NAMALWA (cell line): ENCODE data around the gene PMM1.
"Not testable (repeated sequence)": the region's sequence is repeated elsewhere in the genome, so short reads cannot be mapped to it uniquely, and the experiment has no call there.

Source experiments
- DNase-seq: peaks from one replicate; pipeline ENCODE4 v3.0.0-alpha.2; 2015; ENCODE audit warnings: low spot score

Gene PMM1

DNA sequence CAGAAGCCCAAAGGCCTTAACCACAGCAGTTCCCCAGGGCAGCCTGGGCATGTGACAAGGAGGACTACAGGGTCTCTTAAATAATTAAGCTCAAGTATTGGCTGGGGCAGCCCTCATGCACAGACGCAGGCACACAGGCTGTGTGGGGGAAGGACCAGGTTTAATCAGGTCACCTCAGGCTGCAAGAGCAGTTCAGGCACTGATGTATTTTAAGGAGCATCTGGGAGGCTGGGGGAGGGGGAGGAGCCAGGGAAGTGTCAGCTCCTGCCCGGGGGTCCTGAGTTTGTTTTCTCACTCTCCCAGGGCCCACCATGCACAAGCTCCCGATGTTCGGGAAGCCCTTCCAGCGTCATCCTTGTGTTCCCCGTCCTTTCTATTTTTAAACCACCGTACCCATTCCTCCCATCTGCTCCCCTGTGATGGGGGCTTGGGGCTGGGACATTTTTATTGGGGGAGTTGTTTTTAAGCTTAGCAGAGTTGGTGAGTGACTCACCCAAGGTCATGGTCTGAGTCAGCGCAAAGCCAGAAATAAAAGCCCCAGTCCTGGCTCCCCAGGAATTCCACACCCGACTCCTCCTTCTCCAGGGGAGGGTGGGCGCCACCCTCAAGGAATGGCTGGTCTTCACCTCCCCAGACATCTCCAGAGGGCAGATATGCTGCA lies 26.5 kb downstream of the PMM1 start:
- no peak for DNase-seq

- DNase-seq: no peak
Observed at GRCh38 chr22:41562461-41562860, 27.2 kb downstream of the PMM1 start.

DNA sequence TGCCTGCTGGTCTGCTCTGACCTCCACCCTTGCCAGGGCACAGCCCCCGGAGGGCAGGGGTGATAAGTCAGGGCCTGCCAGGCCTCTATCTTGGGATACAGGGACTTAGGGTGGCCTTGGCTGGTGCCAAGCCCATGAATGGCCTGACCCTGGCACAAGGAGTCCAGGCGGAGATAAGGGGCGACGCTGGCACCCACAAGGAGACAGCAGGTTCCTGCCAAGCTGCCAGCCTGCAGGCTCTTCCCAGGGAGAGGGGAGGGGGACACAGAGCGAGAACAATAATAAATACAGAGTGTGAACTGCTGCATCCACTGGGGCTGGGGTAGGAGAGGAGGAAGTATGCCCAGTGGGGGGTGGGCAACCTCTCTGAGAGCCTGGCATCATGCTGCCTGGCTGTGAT lies 27.9 kb downstream of the PMM1 start:
- DNase-seq: no peak

- DNase-seq: no peak
Observed at GRCh38 chr22:41561335-41561734, 28.3 kb downstream of the PMM1 start.

GRCh38 chr22:41560095-41560471 lies 29.6 kb downstream of the PMM1 start:
- no peak for DNase-seq

DNA sequence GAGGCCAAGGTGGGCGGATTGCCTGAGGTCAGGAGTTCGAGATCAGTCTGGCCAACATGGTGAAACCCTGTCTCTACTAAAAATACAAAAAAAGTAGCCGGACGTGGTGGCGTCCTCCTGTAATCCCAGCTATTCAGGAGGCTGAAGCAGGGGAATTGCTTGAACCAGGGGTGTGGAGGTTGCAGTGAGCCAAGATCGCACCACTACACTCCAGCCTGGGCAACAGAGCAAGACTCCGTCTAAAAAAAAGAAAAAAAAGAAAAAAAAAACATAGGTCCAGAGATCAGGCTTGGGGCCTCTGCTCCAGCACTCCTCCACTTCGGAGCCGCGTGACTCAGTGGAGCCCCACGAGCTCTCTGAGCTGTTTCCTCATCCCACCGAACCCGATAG lies 31.4 kb downstream of the PMM1 start:
- not testable (repeated sequence) for DNase-seq

DNA sequence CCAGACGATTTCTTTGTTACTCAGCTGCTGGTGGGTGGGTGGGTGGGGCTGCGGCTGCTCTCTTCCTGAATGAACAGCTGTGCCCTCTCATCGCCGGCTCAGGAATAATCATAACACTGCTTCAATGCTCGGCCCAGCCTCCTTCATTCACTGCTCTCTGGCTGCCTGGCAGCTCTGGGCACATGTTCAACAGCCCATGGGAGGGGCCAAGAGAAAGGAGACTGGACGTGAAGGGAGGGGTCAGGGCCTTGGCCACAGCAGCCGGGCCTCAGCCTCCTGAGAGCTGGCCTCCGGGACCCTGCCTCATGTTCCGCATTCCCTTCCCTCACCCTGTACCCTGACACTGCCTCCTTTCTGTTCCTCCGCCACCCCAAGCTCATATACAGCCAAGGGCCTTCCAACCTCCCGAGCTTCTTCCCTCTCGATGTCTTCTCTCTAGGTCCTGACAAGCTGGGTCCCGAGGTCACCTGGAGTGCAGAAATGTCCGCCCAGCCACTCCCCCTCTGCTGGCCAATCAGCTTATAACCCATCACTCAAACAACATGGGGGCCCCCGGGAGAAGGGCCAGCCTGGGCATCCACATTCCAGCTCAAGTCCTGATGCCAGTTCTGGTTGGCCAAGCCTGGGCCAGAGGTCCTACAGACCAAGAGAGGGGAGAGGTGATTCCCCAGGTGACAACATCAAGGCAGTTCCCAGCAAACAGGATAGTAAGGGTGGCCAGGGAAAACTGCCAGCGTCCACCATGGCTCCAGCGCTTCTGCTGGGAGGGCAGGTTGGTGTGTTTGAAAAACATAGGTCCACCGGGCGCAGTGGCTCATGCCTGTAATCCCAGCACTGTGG lies 32.0 kb downstream of the PMM1 start:
- DNase-seq: no peak

DNA sequence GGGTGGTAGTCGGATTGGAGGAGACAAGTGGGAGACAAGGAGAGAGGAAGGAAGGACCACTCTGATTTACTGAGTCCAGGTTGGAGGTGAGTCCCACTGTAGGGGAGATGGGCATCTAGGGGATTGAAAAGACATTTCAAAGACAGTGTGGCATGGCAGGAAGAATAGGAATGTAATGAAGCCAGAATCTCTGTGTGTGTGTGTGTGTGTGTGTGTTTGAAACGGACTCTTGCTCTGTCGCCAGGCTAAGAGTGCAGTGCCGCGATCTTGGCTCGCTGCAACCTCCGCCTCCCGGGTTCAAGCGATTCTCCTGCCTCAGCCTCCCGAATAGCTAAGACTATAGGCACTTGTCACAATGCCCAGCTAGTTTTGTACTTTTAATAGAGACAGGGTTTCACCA lies 33.1 kb downstream of the PMM1 start:
- no peak for DNase-seq

DNA sequence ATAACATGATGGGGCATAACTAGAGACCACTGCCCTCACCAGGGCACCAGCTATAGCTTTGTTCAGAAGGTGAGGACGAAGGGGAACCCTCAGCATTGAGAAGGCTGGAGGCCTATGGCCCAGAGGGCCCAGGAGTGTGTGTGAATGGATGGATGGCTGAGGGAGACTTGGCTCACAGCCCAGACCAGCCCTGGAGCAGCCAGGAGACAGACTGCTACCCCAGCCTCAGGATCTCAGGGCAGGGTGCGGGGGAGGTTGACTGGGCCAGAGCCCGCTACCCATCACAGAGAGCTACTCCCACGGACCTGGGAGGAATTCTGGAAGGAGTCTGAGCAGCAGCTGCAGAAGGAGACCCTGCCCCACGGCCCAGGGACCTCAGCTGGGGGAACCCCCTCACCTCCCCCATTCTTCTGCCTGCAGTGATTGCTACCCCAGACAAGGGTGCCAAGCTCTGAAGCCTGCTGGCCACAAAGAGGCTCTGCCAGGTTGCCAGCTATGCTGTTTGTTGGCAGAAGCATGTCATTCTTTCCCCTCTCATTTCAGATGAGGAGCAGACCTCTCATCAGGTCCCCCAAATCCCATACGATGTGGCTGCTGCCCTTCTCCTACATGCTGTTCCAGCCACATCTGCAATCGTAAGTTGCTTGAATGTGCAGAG lies 34.2 kb downstream of the PMM1 start:
- DNase-seq: no peak

- no peak for DNase-seq
Observed at GRCh38 chr22:41551877-41552582, 37.6 kb downstream of the PMM1 start.

GRCh38 chr22:41550952-41551491 lies 38.6 kb downstream of the PMM1 start:
- DNase-seq: no peak

DNA sequence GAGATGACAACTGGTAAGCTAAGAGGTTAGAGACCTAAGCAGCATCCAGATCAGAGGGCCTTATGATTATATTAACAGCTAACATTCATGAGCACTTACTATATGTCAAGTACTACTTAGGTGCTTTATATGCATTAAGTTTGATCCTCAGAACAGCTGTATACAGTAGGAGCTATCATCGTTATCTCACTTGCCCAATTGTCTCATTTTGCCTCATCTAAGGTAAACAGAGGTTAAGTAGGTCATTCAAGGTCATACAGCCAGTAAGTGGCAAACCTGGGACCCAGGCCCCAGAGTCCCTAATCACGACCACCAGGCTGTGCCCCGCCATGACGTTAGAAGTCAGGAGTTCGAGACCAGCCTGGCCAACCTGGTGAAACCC lies 40.8 kb downstream of the PMM1 start:
- no peak for DNase-seq

DNA sequence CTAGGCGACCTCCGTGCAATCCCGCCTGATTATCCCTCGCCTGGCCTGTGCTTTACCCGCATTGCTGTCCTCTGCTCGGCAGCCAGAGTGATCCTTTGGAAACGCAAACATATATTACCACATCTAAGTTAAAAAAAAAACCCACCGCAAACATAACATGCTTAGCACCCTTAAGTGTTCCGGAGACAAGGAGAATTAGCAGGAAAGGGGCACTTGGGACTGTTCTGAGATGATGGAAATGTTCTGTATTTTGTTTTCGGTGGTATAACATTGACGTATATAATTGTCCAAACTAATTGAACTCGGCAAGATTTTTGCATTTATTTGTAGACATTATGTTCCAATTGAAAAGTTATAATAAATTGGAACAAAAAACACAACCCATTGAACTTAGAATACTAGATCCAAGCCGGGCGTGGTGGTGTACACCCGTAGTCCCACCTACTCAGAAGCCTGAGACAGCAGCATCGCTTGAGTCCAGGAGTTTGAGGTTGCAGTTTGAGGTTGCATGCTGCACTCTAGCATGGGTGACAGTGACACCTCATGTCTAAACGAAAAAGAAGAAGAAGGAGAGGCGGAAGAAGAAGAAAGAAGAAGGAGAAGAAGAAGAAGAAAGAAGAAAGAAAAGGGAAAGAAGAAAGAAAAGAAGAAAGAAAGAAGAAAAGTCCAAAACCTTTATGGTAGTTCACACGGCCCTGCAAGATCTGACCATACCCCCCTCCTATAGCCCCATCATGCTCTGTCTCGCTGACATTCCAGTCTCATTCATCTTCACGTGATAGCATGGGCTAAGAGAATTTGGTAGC lies 44.8 kb downstream of the PMM1 start:
- DNase-seq: peak; percentile 41

- DNase-seq: peak; percentile 99
Observed at GRCh38 chr22:41543854-41544670, 45.6 kb downstream of the PMM1 start, which contains the start of gene POLR3H. Gene POLR3H, minus strand, starts transcription at chr22:41544470. Its CDS starts 369 bp downstream, at chr22:41544101.

GRCh38 chr22:41542224-41542623 lies 47.4 kb downstream of the PMM1 start:
- no peak for DNase-seq

DNA sequence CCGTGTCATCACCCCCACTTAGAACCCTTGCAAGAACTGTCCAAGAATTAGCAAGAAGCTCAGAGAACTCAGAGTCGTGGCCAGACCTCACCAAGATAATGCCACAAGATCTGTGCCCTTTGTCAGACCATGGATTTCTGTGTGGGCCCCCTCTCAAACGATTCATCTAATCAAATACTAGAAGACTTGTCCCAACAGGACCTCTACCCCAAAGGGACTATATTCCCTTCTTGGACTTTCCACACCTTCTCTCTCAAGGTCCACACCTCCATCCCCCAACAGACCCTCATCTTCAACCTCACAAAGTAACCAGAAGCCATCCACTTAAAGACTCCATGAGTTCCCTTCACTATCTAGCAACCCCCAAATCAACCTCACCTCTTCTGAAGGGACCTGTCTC lies 48.2 kb downstream of the PMM1 start:
- DNase-seq: no peak

GRCh38 chr22:41540365-41540764 lies 49.3 kb downstream of the PMM1 start:
- no peak for DNase-seq

DNA sequence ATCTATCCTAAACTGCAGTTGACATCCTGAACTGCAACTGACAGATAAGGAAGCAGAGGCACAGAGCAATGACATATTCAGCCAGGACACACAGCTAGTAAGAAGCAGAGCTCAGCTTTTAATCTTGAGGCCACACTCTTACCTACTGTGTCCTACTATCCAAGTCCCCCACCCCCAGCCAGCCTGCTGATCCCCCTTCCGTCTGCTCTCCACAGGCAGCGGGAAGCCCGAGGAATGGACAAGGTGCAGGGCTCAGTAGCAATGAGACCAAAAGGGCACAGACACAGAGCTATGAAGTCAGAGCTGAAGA lies 49.7 kb downstream of the PMM1 start:
- no peak for DNase-seq

- no peak for DNase-seq
Observed at GRCh38 chr22:41539146-41540005, 50.3 kb downstream of the PMM1 start.

DNA sequence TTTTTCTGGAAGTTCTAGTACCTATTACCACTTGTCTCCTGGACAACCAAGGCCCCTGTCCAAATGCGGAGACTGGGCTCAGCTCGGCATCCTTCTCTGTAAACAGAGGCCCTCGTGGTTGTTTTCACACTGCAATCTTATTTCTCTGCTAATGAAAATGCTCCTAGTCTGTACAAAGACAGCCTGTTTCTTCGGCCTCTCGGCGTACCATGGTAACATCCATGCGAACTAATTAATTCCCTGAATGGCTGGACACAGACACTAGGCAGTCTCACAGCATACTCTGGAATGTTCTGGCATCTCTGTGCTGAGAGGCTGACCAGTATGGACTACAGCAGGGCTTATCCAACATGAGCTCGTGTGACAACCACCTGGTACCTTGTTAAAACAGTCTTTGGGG lies 51.1 kb downstream of the PMM1 start:
- no peak for DNase-seq
